GM21390 (cell line): ENCODE results near the gene SPIB.
"Not testable (repeated sequence)": the region's sequence is repeated elsewhere in the genome, so short reads cannot be mapped to it uniquely, and the experiment has no call there.

Experiments
- ATAC-seq: cut with Tn5 transposase; IDR thresholded peaks from one replicate; pipeline ENCODE4 v1.9.1; 2021; ENCODE audit not compliant: unreplicated experiment

The SPIB gene

GRCh38 chr19:50418176-50419021, at the start of gene SPIB:
Gene SPIB (plus strand): TSS chr19:50418938. CDS start chr19:50418963, 25 bp downstream.
- no peak for ATAC-seq

- ATAC-seq: no peak
These were observed 46.7 kb upstream of the SPIB start for GRCh38 chr19:50371914-50372475.

GRCh38 chr19:50376166-50377050, 42.3 kb upstream of the SPIB start, which contains the start of gene NR1H2:
Gene NR1H2 (plus strand): TSS chr19:50376457. CDS start chr19:50377606, 1,149 bp downstream.
- peak; percentile 82 for ATAC-seq

GRCh38 chr19:50377051-50377461, 41.7 kb upstream of the SPIB start:
- no peak for ATAC-seq

- no peak for ATAC-seq
These were observed 41.2 kb upstream of the SPIB start for GRCh38 chr19:50377517-50377916.

GRCh38 chr19:50378169-50378862, 40.4 kb upstream of the SPIB start:
- ATAC-seq: no peak

GRCh38 chr19:50378863-50379236, 39.9 kb upstream of the SPIB start:
- ATAC-seq: no peak

- no peak for ATAC-seq
These were observed 39.1 kb upstream of the SPIB start for GRCh38 chr19:50379602-50380001.

- ATAC-seq: no peak
These were observed 38.6 kb upstream of the SPIB start for GRCh38 chr19:50380137-50380536.

- no peak for ATAC-seq
These were observed 38.0 kb upstream of the SPIB start for GRCh38 chr19:50380751-50381151.

- no peak for ATAC-seq
These were observed 36.6 kb upstream of the SPIB start for GRCh38 chr19:50381881-50382729.

GRCh38 chr19:50383001-50383851, 35.5 kb upstream of the SPIB start:
- ATAC-seq: no peak

- ATAC-seq: peak; percentile 75
These were observed 34.7 kb upstream of the SPIB start, which contains the start of gene POLD1 for GRCh38 chr19:50383852-50384684. Gene POLD1 (plus strand): TSS chr19:50384347. CDS start chr19:50398852, 14,505 bp downstream.

GRCh38 chr19:50384685-50385535, 33.8 kb upstream of the SPIB start:
- no peak for ATAC-seq

GRCh38 chr19:50387176-50387867, 31.4 kb upstream of the SPIB start:
- ATAC-seq: no peak

- ATAC-seq: no peak
These were observed 30.9 kb upstream of the SPIB start for GRCh38 chr19:50387868-50388245.

GRCh38 chr19:50390295-50390694, 28.4 kb upstream of the SPIB start:
- ATAC-seq: not testable (repeated sequence)
